ENCODE data around the gene OR8B8.

- no peak for TF ChIP-seq POLR2A (IDR thresholded peaks at IDR 0.05)
- TF ChIP-seq EP300 (IDR thresholded peaks at IDR 0.05), result no peak
Observed at GRCh38 chr11:124463990-124464389, 18.5 kb upstream of the OR8B8 start.

Measured in tibial nerve (tissue), 3 donors.